Measurements from ENCODE around the gene GM2A. TPM values are rescaled to one million over a fixed set of nuclear protein-coding genes. Genes with fewer than 3 reads are reported as not detected.

GM2A gene
- total and polyA plus RNA-seq, 4 donors = 31.3 to 78.7 (median 38.1) TPM

DNA sequence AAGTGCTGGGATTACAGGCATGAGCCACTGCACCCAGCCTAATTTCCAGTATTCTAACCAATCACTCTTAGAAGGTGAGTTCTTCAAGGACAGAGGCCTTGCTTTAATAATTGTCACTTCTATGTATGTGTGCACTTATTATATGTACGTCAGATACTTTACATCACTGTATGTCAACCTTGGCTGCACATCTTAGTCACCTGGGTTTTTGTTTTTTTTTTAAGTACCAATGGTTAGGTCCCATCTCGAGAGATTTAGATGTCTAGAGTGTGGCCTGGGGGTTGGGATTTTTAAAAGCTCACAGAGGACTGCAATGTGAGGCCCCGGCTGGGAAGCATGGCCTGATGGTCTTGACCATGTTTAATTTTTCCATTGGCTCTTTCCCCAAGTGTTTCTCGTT lies 9.9 kb upstream of the GM2A start:
- no peaks in the 10 kb centered on the region for H3K36me3 ChIP-seq (ENCODE audit: control insufficient read depth in 4 of 4, insufficient read depth in 4 of 4, low read length in 4 of 4)
- ATAC-seq (ENCODE audit: insufficient read depth, low FRiP score) (no peak), DNase-seq (no peak)
- no peak overlapping the region for H3K27ac ChIP-seq (ENCODE audit: low read depth in 1 of 2, low read length in 1 of 2)
- no peaks in the 10 kb centered on the region for H3K27me3 ChIP-seq (ENCODE audit: control insufficient read depth in 3 of 3, insufficient read depth in 3 of 3, low read length in 2 of 3)
- WGBS, 2 donors = 88 to 96% methylated on average over 4 of the region's 4 CpGs
- TF ChIP-seq, protein P1, sequence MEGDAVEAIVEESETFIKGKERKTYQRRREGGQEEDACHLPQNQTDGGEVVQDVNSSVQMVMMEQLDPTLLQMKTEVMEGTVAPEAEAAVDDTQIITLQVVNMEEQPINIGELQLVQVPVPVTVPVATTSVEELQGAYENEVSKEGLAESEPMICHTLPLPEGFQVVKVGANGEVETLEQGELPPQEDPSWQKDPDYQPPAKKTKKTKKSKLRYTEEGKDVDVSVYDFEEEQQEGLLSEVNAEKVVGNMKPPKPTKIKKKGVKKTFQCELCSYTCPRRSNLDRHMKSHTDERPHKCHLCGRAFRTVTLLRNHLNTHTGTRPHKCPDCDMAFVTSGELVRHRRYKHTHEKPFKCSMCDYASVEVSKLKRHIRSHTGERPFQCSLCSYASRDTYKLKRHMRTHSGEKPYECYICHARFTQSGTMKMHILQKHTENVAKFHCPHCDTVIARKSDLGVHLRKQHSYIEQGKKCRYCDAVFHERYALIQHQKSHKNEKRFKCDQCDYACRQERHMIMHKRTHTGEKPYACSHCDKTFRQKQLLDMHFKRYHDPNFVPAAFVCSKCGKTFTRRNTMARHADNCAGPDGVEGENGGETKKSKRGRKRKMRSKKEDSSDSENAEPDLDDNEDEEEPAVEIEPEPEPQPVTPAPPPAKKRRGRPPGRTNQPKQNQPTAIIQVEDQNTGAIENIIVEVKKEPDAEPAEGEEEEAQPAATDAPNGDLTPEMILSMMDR (IDR thresholded peaks at IDR 0.05; ENCODE audit: control extremely low read depth, extremely low read depth) = no peak
- H3K4me1 ChIP-seq (ENCODE audit: control insufficient read depth in 5 of 5, insufficient read depth in 5 of 5, low read length in 5 of 5) = peaks cover 0 to 4% (median 0%) of the 10 kb centered on the region in 5 donors
- no peak overlapping the region for H3K4me3 ChIP-seq
- no peaks in the 10 kb centered on the region for H3K9me3 ChIP-seq (ENCODE audit: control insufficient read depth in 4 of 4, insufficient read depth in 3 of 4, low read length in 3 of 4)
- no peak overlapping the region for H3K9ac ChIP-seq (ENCODE audit: insufficient read depth in 1 of 2, low read length in 2 of 2)

DNA sequence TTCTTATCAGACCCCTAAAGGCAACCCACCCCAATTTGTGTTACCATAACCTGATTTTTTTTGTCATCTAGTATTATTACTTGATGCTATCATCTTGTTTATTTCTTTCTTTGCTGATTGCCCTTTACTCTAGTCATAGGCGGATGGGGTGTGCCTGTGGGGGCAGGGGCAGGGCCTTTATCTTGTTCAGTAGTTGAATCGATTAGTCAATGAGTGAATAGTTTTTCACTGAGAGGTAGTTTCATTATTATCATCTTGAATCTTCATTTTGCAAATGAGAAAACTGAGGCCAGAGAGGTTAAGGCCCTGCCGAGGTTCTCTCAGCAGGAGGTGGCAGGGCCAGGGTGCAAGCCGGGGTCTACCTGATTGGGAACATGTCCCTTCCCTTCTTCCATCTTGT lies 9.4 kb upstream of the GM2A start:
- no peak for DNase-seq
- H3K27me3 ChIP-seq (ENCODE audit: control insufficient read depth in 3 of 3, insufficient read depth in 3 of 3, low read length in 2 of 3) = no peaks in the 10 kb centered on the region
- no peak overlapping the region for H3K4me3 ChIP-seq
- TF ChIP-seq, protein P1 (IDR thresholded peaks at IDR 0.05; ENCODE audit: control extremely low read depth, extremely low read depth) = no peak
- no peak overlapping the region for H3K9ac ChIP-seq (ENCODE audit: insufficient read depth in 1 of 2, low read length in 2 of 2)
- no peak for ATAC-seq (ENCODE audit: insufficient read depth, low FRiP score)
- 93 to 97% methylated on average over 4 of the region's 4 CpGs for WGBS, 2 donors
- no peak overlapping the region for H3K27ac ChIP-seq (ENCODE audit: low read depth in 1 of 2, low read length in 1 of 2)
- H3K9me3 ChIP-seq (ENCODE audit: control insufficient read depth in 4 of 4, insufficient read depth in 3 of 4, low read length in 3 of 4) = no peaks in the 10 kb centered on the region
- H3K4me1 ChIP-seq (ENCODE audit: control insufficient read depth in 5 of 5, insufficient read depth in 5 of 5, low read length in 5 of 5) = peaks cover 0 to 3% (median 0%) of the 10 kb centered on the region in 5 donors
- no peaks in the 10 kb centered on the region for H3K36me3 ChIP-seq (ENCODE audit: control insufficient read depth in 4 of 4, insufficient read depth in 4 of 4, low read length in 4 of 4)

GRCh38 chr5:151244206-151244605 lies 8.8 kb upstream of the GM2A start:
- no peak overlapping the region for H3K4me3 ChIP-seq
- H3K27ac ChIP-seq (ENCODE audit: low read depth in 1 of 2, low read length in 1 of 2) = no peak overlapping the region
- 87 to 91% methylated on average over 3 of the region's 3 CpGs for WGBS, 2 donors
- no peak overlapping the region for H3K9ac ChIP-seq (ENCODE audit: insufficient read depth in 1 of 2, low read length in 2 of 2)
- H3K36me3 ChIP-seq (ENCODE audit: control insufficient read depth in 4 of 4, insufficient read depth in 4 of 4, low read length in 4 of 4) = no peaks in the 10 kb centered on the region
- no peak for DNase-seq
- H3K27me3 ChIP-seq (ENCODE audit: control insufficient read depth in 3 of 3, insufficient read depth in 3 of 3, low read length in 2 of 3) = no peaks in the 10 kb centered on the region
- TF ChIP-seq, protein P1 (IDR thresholded peaks at IDR 0.05; ENCODE audit: control extremely low read depth, extremely low read depth) = no peak
- no peak for ATAC-seq (ENCODE audit: insufficient read depth, low FRiP score)
- no peaks in the 10 kb centered on the region for H3K9me3 ChIP-seq (ENCODE audit: control insufficient read depth in 4 of 4, insufficient read depth in 3 of 4, low read length in 3 of 4)
- H3K4me1 ChIP-seq (ENCODE audit: control insufficient read depth in 5 of 5, insufficient read depth in 5 of 5, low read length in 5 of 5) = peaks cover 0 to 3% (median 0%) of the 10 kb centered on the region in 5 donors

- H3K27me3 ChIP-seq (ENCODE audit: control insufficient read depth in 3 of 3, insufficient read depth in 3 of 3, low read length in 2 of 3) = no peaks in the 10 kb centered on the region
- DNase-seq (no peak), ATAC-seq (ENCODE audit: insufficient read depth, low FRiP score) (no peak)
- TF ChIP-seq, protein P1 (IDR thresholded peaks at IDR 0.05; ENCODE audit: control extremely low read depth, extremely low read depth) = no peak
- H3K27ac ChIP-seq (ENCODE audit: low read depth in 1 of 2, low read length in 1 of 2) = no peak overlapping the region
- peaks cover 0 to 3% (median 0%) of the 10 kb centered on the region in 5 donors for H3K4me1 ChIP-seq (ENCODE audit: control insufficient read depth in 5 of 5, insufficient read depth in 5 of 5, low read length in 5 of 5)
- H3K9ac ChIP-seq (ENCODE audit: insufficient read depth in 1 of 2, low read length in 2 of 2) = no peak overlapping the region
- H3K36me3 ChIP-seq (ENCODE audit: control insufficient read depth in 4 of 4, insufficient read depth in 4 of 4, low read length in 4 of 4) = no peaks in the 10 kb centered on the region
- H3K9me3 ChIP-seq (ENCODE audit: control insufficient read depth in 4 of 4, insufficient read depth in 3 of 4, low read length in 3 of 4) = no peaks in the 10 kb centered on the region
- WGBS, 2 donors = 70 to 81% methylated on average over 4 of the region's 4 CpGs
- H3K4me3 ChIP-seq = no peak overlapping the region
Observed at GRCh38 chr5:151245680-151246219, 7.2 kb upstream of the GM2A start.

Measured in lung (tissue), 12 donors.